Hepatocyte (in vitro differentiated cells): ENCODE measurements around the gene SCN2B. TPM values are rescaled to one million over a fixed set of nuclear protein-coding genes. Genes with fewer than 3 reads are reported as not detected.
"Not testable (repeated sequence)": the region's sequence is repeated elsewhere in the genome, so short reads cannot be mapped to it uniquely, and the experiment has no call there.

Source experiments
- DNase-seq: peaks from one replicate; pipeline ENCODE4 v3.0.0-alpha.2; 2016; ENCODE audit warnings: low spot score
- H2AFZ ChIP-seq: fragments of 200-600 bp; sonication (generic); 2 replicates; pipeline ENCODE4 v1.6.0; 2016; ENCODE audit warnings: antibody characterized with exemption, mild to moderate bottlenecking
- H3K27ac ChIP-seq: fragments of 200-600 bp; sonication (generic); 2 replicates; pipeline ENCODE4 v1.5.1; 2016; ENCODE audit warnings: mild to moderate bottlenecking
- H3K27me3 ChIP-seq: fragments of 200-600 bp; sonication (generic); 2 replicates; pipeline ENCODE4 v1.6.1; 2016
- H3K36me3 ChIP-seq: fragments of 200-600 bp; sonication (generic); replicated peaks from 2 replicates; pipeline ENCODE4 v1.5.1; 2016; ENCODE audit warnings: low read depth; ENCODE audit not compliant: insufficient read depth
- H3K4me1 ChIP-seq: fragments of 200-600 bp; sonication (generic); 2 replicates; pipeline ENCODE4 v1.5.1; 2016; ENCODE audit warnings: mild to moderate bottlenecking, moderate library complexity; ENCODE audit not compliant: insufficient read depth
- H3K4me2 ChIP-seq: fragments of 200-600 bp; sonication (generic); 2 replicates; pipeline ENCODE4 v1.6.0; 2016
- H3K4me3 ChIP-seq: fragments of 200-600 bp; sonication (generic); 2 replicates; pipeline ENCODE4 v1.5.1; 2016; ENCODE audit warnings: mild to moderate bottlenecking
- H3K79me2 ChIP-seq: fragments of 200-600 bp; sonication (generic); 2 replicates; pipeline ENCODE4 v1.6.0; 2017; ENCODE audit warnings: mild to moderate bottlenecking
- H3K9me2 ChIP-seq: fragments of 200-600 bp; sonication (generic); replicated peaks from 2 replicates; pipeline ENCODE4 v1.6.0; 2017; ENCODE audit warnings: mild to moderate bottlenecking; ENCODE audit not compliant: insufficient read depth
- H3K9me3 ChIP-seq: fragments of 200-600 bp; sonication (generic); 2 replicates; pipeline ENCODE4 v1.5.1; 2016; ENCODE audit warnings: low read depth, mild to moderate bottlenecking
- H4K20me1 ChIP-seq: fragments of 200-600 bp; sonication (generic); 2 replicates; pipeline ENCODE4 v1.6.0; 2016; ENCODE audit warnings: mild to moderate bottlenecking; ENCODE audit not compliant: insufficient read depth, poor library complexity, severe bottlenecking
- EZH2 ChIP-seq: fragments of 200-600 bp; sonication (generic); IDR thresholded peaks from 2 replicates; pipeline ENCODE4 v1.6.1; 2016; ENCODE audit warnings: antibody characterized with exemption, mild to moderate bottlenecking, borderline replicate concordance
- EZH2phosphoT487 ChIP-seq: fragments of 200-600 bp; sonication (generic); IDR thresholded peaks from one replicate; pipeline ENCODE4 v1.6.1; 2018; ENCODE audit warnings: antibody characterized with exemption, mild to moderate bottlenecking, low read depth, moderate library complexity; ENCODE audit not compliant: unreplicated experiment, severe bottlenecking
- WGBS: methylation state at CpG from one replicate; pipeline ENCODE4 v1.1.6; 2016; ENCODE audit warnings: low lambda C conversion rate; ENCODE audit errors: missing lambda C conversion rate; 5-methylcytosine and 5-hydroxymethylcytosine counted together
- polyA plus RNA-seq: library from polyadenylated mRNA; unstranded; fragments of >200 nt; fragmentation: Nextera tagmentation; extraction: Ambion mirVana; gene quantifications from 2 replicates; pipeline ENCODE4 v1.2.1, GENCODE V29; 2016
- total RNA-seq: library from RNA; depleted of rRNA; stranded (reverse); fragments of >200 nt; gene quantifications from 2 replicates; pipeline ENCODE4 v1.2.3, GENCODE V29; 2014
- TF ChIP-seq, protein P1 (sequence below): fragments of 200-600 bp; sonication (generic); IDR thresholded peaks from 2 replicates; pipeline ENCODE4 v1.5.1; 2016; ENCODE audit warnings: antibody characterized with exemption, mild to moderate bottlenecking; ENCODE audit not compliant: poor library complexity

The SCN2B gene
- total and polyA plus RNA-seq, 2 experiments from 2014 or later = 1.1 to 1.2 TPM

DNA sequence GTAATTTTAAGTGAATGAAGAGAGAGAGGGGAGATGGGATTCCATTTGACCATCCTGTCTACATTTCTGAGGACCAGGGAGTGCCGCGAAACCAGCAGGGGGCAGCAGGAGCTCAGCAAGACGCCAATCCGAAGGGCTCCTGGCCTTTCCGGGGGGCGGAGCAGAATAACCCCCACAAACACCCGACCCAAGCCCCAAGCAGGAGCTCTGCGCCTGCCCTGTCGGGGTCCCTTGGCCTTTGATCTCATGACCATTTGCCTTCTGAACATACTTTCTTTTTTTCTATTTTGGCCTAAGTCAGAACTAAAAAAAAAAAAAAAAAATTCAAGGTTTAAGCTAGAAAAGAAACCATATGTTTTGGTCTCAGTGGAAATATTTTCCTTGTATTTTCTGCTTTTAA lies 21.9 kb upstream of the SCN2B start:
- H3K79me2 ChIP-seq = no peaks in the 10 kb centered on the region
- H3K36me3 ChIP-seq = no peaks in the 10 kb centered on the region
- H3K9me3 ChIP-seq = no peaks in the 10 kb centered on the region
- H3K9me2 ChIP-seq = no peaks in the 10 kb centered on the region
- no peak overlapping the region for H3K4me3 ChIP-seq
- DNase-seq = peak; percentile 89
- H3K27me3 ChIP-seq = no peaks in the 10 kb centered on the region
- H3K4me2 ChIP-seq = peak overlapping the region; percentile 75
- H2AFZ ChIP-seq = peak overlapping the region; percentile 45
- WGBS = 0% methylated on average over 8 of the region's 9 CpGs
- peak overlapping the region; percentile 70 for H3K27ac ChIP-seq
- TF ChIP-seq EZH2phosphoT487 (no peak), EZH2 (no peak)
- TF ChIP-seq, protein P1, sequence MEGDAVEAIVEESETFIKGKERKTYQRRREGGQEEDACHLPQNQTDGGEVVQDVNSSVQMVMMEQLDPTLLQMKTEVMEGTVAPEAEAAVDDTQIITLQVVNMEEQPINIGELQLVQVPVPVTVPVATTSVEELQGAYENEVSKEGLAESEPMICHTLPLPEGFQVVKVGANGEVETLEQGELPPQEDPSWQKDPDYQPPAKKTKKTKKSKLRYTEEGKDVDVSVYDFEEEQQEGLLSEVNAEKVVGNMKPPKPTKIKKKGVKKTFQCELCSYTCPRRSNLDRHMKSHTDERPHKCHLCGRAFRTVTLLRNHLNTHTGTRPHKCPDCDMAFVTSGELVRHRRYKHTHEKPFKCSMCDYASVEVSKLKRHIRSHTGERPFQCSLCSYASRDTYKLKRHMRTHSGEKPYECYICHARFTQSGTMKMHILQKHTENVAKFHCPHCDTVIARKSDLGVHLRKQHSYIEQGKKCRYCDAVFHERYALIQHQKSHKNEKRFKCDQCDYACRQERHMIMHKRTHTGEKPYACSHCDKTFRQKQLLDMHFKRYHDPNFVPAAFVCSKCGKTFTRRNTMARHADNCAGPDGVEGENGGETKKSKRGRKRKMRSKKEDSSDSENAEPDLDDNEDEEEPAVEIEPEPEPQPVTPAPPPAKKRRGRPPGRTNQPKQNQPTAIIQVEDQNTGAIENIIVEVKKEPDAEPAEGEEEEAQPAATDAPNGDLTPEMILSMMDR = peak; percentile 95
- H3K4me1 ChIP-seq = peaks cover 46% of the 10 kb centered on the region
- no peaks in the 10 kb centered on the region for H4K20me1 ChIP-seq

DNA sequence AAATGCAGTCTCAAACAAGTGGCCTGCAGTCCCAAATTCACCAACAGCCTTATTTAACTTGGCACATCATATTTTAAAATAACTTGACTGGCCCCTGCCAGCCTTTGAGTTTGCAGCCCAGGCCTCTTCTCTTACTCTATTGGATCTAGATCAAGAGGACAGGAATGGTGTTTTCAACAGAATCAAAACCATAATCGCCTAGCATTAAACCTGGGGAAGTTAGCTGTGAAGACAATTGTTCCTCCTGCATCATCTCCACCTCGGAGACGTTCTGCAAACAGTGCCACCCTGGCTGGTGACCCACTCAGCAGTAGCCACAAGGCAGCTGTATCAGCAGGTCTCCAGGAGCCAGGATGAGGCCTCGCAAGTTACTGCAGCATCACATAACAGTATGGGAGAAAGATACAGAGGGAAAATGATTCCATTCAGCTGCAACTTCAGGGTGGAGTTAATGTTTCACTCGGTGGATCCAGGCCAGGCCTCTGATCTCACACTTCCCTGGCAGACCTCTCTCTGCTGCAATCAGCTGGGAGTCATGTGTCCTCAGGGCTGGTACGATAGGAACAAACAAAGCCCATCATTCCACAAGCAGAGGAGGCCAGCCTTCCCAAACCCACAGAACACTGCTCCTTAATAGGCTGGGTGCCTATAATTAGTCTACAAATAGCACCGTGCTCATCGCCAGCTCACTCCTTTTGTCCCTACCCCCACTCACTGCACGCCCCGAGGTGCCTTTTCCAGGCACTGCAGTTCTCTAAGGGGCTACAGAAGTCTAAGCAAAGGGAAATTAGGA lies 18.6 kb upstream of the SCN2B start:
- DNase-seq = peak; percentile 90
- H3K27ac ChIP-seq = peak overlapping the region; percentile 95
- peak overlapping the region; percentile 9 for H2AFZ ChIP-seq
- H3K27me3 ChIP-seq = no peaks in the 10 kb centered on the region
- no peak overlapping the region for H3K4me3 ChIP-seq
- no peaks in the 10 kb centered on the region for H3K9me3 ChIP-seq
- peaks cover 29% of the 10 kb centered on the region for H3K4me1 ChIP-seq
- H4K20me1 ChIP-seq = no peaks in the 10 kb centered on the region
- no peaks in the 10 kb centered on the region for H3K36me3 ChIP-seq
- WGBS = 27% methylated on average over 10 of the region's 10 CpGs
- no peaks in the 10 kb centered on the region for H3K9me2 ChIP-seq
- H3K4me2 ChIP-seq = peak overlapping the region; percentile 26
- H3K79me2 ChIP-seq = no peaks in the 10 kb centered on the region
- TF ChIP-seq EZH2 (no peak), EZH2phosphoT487 (no peak)
- TF ChIP-seq, protein P1 = no peak

DNA sequence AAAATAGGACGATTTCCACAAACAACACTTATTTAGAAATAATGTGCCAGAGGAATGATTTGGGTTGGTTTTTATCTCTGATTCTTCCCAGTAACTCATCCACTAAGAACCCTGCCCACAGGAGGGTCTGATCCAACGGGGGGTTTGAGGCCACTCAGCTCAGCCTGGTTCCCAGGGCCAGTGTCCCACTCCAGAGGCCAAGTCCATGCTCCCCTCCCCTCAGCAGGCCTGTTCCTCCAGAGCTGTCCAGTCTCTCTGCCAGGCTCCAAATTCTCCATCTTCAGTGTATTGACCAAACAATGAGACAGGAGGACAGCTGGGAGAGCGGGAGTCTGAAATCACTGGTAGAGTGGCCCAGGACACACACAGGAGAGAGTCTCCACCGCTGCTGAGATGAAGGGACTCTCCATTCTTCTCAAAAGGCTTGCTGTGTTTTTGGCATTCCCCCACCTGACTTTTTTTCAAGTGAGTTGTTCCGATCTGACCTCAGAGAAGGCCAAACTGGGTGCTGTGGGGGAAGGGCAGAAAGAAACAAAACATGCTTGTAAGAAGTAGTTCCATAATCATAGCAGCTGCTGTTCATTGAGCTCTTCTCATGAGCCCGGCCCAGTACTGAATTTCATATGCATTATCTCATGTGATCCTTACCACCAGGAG lies 17.6 kb upstream of the SCN2B start:
- H2AFZ ChIP-seq = no peak overlapping the region
- H3K36me3 ChIP-seq = no peaks in the 10 kb centered on the region
- no peak overlapping the region for H3K4me3 ChIP-seq
- no peaks in the 10 kb centered on the region for H3K27me3 ChIP-seq
- peaks cover 26% of the 10 kb centered on the region for H3K4me1 ChIP-seq
- H3K27ac ChIP-seq = peak overlapping the region; percentile 71
- DNase-seq = no peak
- H4K20me1 ChIP-seq = no peaks in the 10 kb centered on the region
- TF ChIP-seq EZH2 = no peak
- no peak overlapping the region for H3K4me2 ChIP-seq
- no peaks in the 10 kb centered on the region for H3K9me3 ChIP-seq
- no peaks in the 10 kb centered on the region for H3K9me2 ChIP-seq
- 85% methylated on average over 6 of the region's 6 CpGs for WGBS
- no peaks in the 10 kb centered on the region for H3K79me2 ChIP-seq

DNA sequence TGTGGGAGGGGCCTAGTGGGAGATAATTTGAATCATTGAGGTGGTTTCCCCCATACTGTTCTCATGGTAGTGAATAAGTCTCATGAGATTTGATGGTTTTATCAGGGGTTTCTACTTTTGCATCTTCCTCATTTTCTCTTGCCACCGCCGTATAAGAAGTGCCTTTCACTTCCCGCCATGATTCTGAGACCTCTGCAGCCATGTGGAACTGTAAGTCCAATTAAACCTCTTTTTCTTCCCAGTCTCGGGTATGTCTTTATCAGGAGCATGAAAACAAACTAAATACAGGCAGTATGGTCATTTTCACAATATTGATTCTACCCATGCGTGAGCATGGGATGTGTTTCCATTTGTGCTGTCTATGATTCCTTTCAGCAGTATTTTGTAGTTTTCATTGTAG lies 16.4 kb upstream of the SCN2B start:
- H3K27me3 ChIP-seq, H3K4me3 ChIP-seq, H3K9me2 ChIP-seq, H3K4me2 ChIP-seq, H4K20me1 ChIP-seq, DNase-seq, H3K27ac ChIP-seq, H3K79me2 ChIP-seq, H3K9me3 ChIP-seq, H3K36me3 ChIP-seq, H2AFZ ChIP-seq: not testable (repeated sequence)
- 92% methylated on average over 5 of the region's 5 CpGs for WGBS
- peaks cover 19% of the 10 kb centered on the region for H3K4me1 ChIP-seq

- not testable (repeated sequence) for H3K9me3 ChIP-seq, H3K4me3 ChIP-seq, H3K36me3 ChIP-seq, H2AFZ ChIP-seq, DNase-seq, H3K27ac ChIP-seq, H3K4me2 ChIP-seq, H3K79me2 ChIP-seq, H4K20me1 ChIP-seq, H3K9me2 ChIP-seq, H3K27me3 ChIP-seq
- H3K4me1 ChIP-seq = peaks cover 19% of the 10 kb centered on the region
- 78% methylated on average over 2 of the region's 2 CpGs for WGBS
These were observed 14.6 kb upstream of the SCN2B start for GRCh38 chr11:118190942-118191506.
